ENCODE results near the gene BCR.

BCR gene

DNA sequence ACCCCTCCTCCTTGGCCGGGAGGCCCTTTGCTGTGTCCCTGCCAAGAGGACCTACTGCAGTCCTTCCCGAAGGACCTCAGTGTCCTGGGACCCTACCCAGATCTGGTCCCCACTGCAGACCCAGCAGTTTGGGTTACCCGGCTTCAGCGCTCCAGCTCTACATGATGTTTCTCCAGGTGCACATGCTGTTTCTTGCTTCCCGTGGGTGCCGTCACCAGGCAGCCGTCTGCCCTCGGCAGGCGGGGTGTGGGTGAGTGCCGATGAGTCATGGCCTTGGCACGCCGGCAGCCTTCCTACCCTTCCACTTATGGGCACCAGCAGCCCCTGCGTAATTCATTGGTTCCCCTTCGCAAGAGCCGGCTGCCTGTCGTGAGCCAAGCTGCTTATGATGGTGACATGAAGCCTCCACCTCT lies 101.8 kb downstream of the BCR start:
- DNase-seq (ENCODE audit: low read depth in 1 of 2, low spot score in 1 of 2): peak; percentile 36 to 78
- Histone ChIP-seq H3K27ac (replicated peaks) (no peak overlapping the region), H3K4me3 (replicated peaks; ENCODE audit: insufficient read depth, low read length) (no peak overlapping the region), H3K27me3 (ENCODE audit: insufficient read depth, poor library complexity, severe bottlenecking) (no peaks in the 10 kb centered on the region)
- TF ChIP-seq POLR2AphosphoS5 (IDR thresholded peaks at IDR 0.05; ENCODE audit: low read depth): no peak
- TF ChIP-seq, protein P1, sequence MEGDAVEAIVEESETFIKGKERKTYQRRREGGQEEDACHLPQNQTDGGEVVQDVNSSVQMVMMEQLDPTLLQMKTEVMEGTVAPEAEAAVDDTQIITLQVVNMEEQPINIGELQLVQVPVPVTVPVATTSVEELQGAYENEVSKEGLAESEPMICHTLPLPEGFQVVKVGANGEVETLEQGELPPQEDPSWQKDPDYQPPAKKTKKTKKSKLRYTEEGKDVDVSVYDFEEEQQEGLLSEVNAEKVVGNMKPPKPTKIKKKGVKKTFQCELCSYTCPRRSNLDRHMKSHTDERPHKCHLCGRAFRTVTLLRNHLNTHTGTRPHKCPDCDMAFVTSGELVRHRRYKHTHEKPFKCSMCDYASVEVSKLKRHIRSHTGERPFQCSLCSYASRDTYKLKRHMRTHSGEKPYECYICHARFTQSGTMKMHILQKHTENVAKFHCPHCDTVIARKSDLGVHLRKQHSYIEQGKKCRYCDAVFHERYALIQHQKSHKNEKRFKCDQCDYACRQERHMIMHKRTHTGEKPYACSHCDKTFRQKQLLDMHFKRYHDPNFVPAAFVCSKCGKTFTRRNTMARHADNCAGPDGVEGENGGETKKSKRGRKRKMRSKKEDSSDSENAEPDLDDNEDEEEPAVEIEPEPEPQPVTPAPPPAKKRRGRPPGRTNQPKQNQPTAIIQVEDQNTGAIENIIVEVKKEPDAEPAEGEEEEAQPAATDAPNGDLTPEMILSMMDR (IDR thresholded peaks at IDR 0.05; ENCODE audit: insufficient read depth, low read length): no peak
- no peak for TF ChIP-seq SPI1 (IDR thresholded peaks at IDR 0.05; ENCODE audit: borderline replicate concordance, low read depth)
- TF ChIP-seq, protein P2, sequence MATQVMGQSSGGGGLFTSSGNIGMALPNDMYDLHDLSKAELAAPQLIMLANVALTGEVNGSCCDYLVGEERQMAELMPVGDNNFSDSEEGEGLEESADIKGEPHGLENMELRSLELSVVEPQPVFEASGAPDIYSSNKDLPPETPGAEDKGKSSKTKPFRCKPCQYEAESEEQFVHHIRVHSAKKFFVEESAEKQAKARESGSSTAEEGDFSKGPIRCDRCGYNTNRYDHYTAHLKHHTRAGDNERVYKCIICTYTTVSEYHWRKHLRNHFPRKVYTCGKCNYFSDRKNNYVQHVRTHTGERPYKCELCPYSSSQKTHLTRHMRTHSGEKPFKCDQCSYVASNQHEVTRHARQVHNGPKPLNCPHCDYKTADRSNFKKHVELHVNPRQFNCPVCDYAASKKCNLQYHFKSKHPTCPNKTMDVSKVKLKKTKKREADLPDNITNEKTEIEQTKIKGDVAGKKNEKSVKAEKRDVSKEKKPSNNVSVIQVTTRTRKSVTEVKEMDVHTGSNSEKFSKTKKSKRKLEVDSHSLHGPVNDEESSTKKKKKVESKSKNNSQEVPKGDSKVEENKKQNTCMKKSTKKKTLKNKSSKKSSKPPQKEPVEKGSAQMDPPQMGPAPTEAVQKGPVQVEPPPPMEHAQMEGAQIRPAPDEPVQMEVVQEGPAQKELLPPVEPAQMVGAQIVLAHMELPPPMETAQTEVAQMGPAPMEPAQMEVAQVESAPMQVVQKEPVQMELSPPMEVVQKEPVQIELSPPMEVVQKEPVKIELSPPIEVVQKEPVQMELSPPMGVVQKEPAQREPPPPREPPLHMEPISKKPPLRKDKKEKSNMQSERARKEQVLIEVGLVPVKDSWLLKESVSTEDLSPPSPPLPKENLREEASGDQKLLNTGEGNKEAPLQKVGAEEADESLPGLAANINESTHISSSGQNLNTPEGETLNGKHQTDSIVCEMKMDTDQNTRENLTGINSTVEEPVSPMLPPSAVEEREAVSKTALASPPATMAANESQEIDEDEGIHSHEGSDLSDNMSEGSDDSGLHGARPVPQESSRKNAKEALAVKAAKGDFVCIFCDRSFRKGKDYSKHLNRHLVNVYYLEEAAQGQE (IDR thresholded peaks at IDR 0.05; ENCODE audit: insufficient replicate concordance, low read depth): no peak
- TF ChIP-seq GABPA (IDR thresholded peaks at IDR 0.05; ENCODE audit: low read depth): no peak

DNA sequence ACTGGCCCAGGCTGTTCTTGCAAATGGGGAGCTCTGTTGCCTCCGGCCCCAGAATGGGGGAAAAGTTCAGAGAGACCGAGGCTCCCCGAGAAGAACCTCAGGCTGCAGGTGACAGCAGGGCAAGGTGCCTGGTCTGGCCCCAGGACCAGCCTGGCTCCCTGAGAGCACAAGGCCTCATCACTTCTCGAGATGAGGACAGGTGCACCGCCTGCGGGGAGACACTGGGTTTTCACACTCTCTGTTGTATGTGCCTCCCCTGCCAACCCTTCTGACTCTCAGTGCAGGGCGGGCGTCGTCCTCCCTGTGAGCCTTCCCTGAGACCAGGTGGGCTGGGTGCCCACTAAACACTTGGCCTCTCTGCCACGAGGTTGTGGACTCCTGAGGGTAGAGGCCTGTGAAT lies 102.2 kb downstream of the BCR start:
- no peak overlapping the region for H3K4me3 ChIP-seq (replicated peaks; ENCODE audit: insufficient read depth, low read length)
- DNase-seq (ENCODE audit: low read depth in 1 of 2, low spot score in 1 of 2): no peak
- no peaks in the 10 kb centered on the region for H3K27me3 ChIP-seq (ENCODE audit: insufficient read depth, poor library complexity, severe bottlenecking)
- TF ChIP-seq, protein P2 (IDR thresholded peaks at IDR 0.05; ENCODE audit: insufficient replicate concordance, low read depth): no peak
- TF ChIP-seq, protein P1 (IDR thresholded peaks at IDR 0.05; ENCODE audit: insufficient read depth, low read length): no peak
- TF ChIP-seq SPI1 (IDR thresholded peaks at IDR 0.05; ENCODE audit: borderline replicate concordance, low read depth) (no peak), GABPA (IDR thresholded peaks at IDR 0.05; ENCODE audit: low read depth) (no peak), POLR2AphosphoS5 (IDR thresholded peaks at IDR 0.05; ENCODE audit: low read depth) (no peak)
- no peak overlapping the region for H3K27ac ChIP-seq (replicated peaks)

DNA sequence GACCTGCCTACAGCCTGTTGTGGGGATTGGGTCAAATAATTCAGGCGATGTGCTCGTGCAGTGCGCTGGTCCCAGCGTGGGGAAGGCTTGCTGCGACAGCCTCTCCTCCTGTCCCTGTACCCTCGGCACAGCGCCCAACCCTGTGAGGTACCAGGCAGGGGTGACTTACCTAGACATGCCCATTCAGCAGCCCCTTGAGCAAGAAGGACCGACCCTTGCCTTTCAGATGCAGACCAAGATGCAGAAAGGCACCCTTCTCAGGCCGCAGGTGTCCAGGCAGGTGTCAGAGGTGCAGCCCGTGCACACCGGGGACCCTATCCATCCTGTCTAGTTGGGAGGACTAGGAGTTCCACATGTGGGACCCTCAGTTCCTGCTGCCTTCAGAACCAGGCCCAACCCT lies 102.7 kb downstream of the BCR start:
- Histone ChIP-seq H3K4me3 (replicated peaks; ENCODE audit: insufficient read depth, low read length) (no peak overlapping the region), H3K27me3 (ENCODE audit: insufficient read depth, poor library complexity, severe bottlenecking) (no peaks in the 10 kb centered on the region), H3K27ac (replicated peaks) (no peak overlapping the region)
- no peak for TF ChIP-seq POLR2AphosphoS5 (IDR thresholded peaks at IDR 0.05; ENCODE audit: low read depth)
- TF ChIP-seq, protein P2 (IDR thresholded peaks at IDR 0.05; ENCODE audit: insufficient replicate concordance, low read depth): no peak
- TF ChIP-seq GABPA (IDR thresholded peaks at IDR 0.05; ENCODE audit: low read depth): no peak
- TF ChIP-seq, protein P1 (IDR thresholded peaks at IDR 0.05; ENCODE audit: insufficient read depth, low read length): no peak
- TF ChIP-seq SPI1 (IDR thresholded peaks at IDR 0.05; ENCODE audit: borderline replicate concordance, low read depth): no peak
- no peak for DNase-seq (ENCODE audit: low read depth in 1 of 2, low spot score in 1 of 2)
